A673 (cell line): Measurements from ENCODE around the gene PTPRR. TPM values are rescaled to one million over a fixed set of nuclear protein-coding genes. Genes with fewer than 3 reads are reported as not detected.

ENCODE experiments used
- BruUV-seq: library from RNA; stranded (reverse); fragments of 400-500 nt; replicated peaks from 2 replicates; lab custom pipeline; 2021; lab: Mats Ljungman, UMichigan
- CTCF ChIA-PET: fragments of 300-600 bp; sonication (Branson Sonifier 250); formaldehyde crosslinking; loops from one replicate; lab custom pipeline; 2022; ENCODE audit warnings: antibody characterized with exemption; lab: Charles Lee
- POLR2A ChIA-PET: fragments of 300-600 bp; sonication (Branson Sonifier 250); formaldehyde crosslinking; loops from one replicate; lab custom pipeline; 2022; ENCODE audit warnings: antibody characterized with exemption; ENCODE audit not compliant: low non-redundant PET; lab: Charles Lee
- DNase-seq: peaks from one replicate; pipeline ENCODE4 v3.0.0-alpha.2; 2015; ENCODE audit warnings: low spot score
- H3K27ac ChIP-seq: fragments of 200-600 bp; sonication (generic); 2 replicates; pipeline ENCODE4 v1.5.1; 2016; ENCODE audit warnings: mixed run types, low read depth, mild to moderate bottlenecking, mixed read lengths, antibody characterized with exemption, low read length; ENCODE audit not compliant: poor library complexity, severe bottlenecking
- H3K27me3 ChIP-seq: fragments of 200-600 bp; sonication (generic); replicated peaks from 2 replicates; pipeline ENCODE4 v1.6.1; 2017; ENCODE audit warnings: mixed run types, low read depth, mild to moderate bottlenecking, mixed read lengths, antibody characterized with exemption, low read length; ENCODE audit not compliant: insufficient read depth, poor library complexity
- H3K36me3 ChIP-seq: fragments of 200-600 bp; sonication (generic); 2 replicates; pipeline ENCODE4 v1.6.1; 2016; ENCODE audit warnings: mixed run types, mild to moderate bottlenecking, mixed read lengths, antibody characterized with exemption, low read length; ENCODE audit not compliant: insufficient read depth, poor library complexity, severe bottlenecking
- H3K4me1 ChIP-seq: fragments of 200-600 bp; sonication (generic); 2 replicates; pipeline ENCODE4 v1.6.1; 2017; ENCODE audit warnings: mixed run types, mild to moderate bottlenecking, mixed read lengths, antibody characterized with exemption, low read length; ENCODE audit not compliant: insufficient read depth, poor library complexity, severe bottlenecking
- H3K4me3 ChIP-seq: fragments of 200-600 bp; sonication (generic); 2 replicates; pipeline ENCODE4 v1.5.1; 2016; ENCODE audit warnings: low read depth, mixed run types, mild to moderate bottlenecking, mixed read lengths, low read length; ENCODE audit not compliant: poor library complexity, severe bottlenecking
- H3K9me3 ChIP-seq: fragments of 200-600 bp; sonication (generic); 2 replicates; pipeline ENCODE4 v1.6.1; 2016; ENCODE audit warnings: mixed run types, low read depth, mild to moderate bottlenecking, mixed read lengths, antibody characterized with exemption, low read length; ENCODE audit not compliant: poor library complexity, severe bottlenecking
- EZH2 ChIP-seq: fragments of 200-600 bp; sonication (generic); IDR thresholded peaks from 2 replicates; pipeline ENCODE4 v1.6.1; 2017; ENCODE audit warnings: borderline replicate concordance, low read depth, mild to moderate bottlenecking, mixed read lengths, antibody characterized with exemption, low read length; ENCODE audit not compliant: poor library complexity, severe bottlenecking
- intact Hi-C: fragments of 100-400 bp; cut with micrococcal nuclease; formaldehyde crosslinking; loops from one replicate; pipeline ENCODE4 v1.10.0; 2022; ENCODE audit not compliant: unreplicated experiment
- total RNA-seq: library from RNA; stranded (reverse); gene quantifications from 2 replicates; pipeline ENCODE4 v1.2.3, GENCODE V29; 2021
- TF ChIP-seq, protein P1 (sequence below): fragments of 300-800, 200-600 bp; sonication (generic); conservative IDR thresholded peaks from 2 replicates; pipeline ENCODE4 v1.5.1; 2017; ENCODE audit warnings: low read depth, mild to moderate bottlenecking, antibody characterized with exemption, low read length, moderate library complexity, mixed read lengths

The PTPRR gene
- total RNA-seq, 1 experiment from 2014 or later = not detected

DNA sequence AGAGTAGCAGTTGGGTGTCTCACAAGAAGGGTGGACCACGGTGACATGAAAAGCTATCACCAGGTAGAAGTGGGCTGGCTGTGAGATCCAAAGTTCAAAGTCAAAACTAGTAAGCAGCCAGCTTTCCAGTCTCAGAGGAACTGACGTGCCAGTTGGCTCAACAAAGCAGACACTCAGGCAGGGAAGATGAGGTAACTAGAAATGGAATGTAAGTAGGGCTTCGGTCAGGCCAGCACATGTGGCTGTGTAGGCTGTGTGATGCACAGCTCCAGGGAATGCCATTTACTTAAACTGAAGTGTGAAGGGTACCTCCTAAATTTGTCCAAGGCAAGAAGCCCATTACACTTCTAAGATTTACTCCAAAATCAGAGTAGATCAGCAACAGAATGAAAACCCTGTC is 43.6 kb downstream of the PTPRR start:
- ChIA-PET CTCF (no interaction called here), POLR2A (no interaction called here)
- H3K27me3 ChIP-seq = no peaks in the 10 kb centered on the region
- no peak for DNase-seq
- intact Hi-C loops = no loop called here
- H3K4me3 ChIP-seq = no peak overlapping the region
- no peaks in the 10 kb centered on the region for H3K4me1 ChIP-seq
- no peak for TF ChIP-seq EZH2
- TF ChIP-seq, protein P1, sequence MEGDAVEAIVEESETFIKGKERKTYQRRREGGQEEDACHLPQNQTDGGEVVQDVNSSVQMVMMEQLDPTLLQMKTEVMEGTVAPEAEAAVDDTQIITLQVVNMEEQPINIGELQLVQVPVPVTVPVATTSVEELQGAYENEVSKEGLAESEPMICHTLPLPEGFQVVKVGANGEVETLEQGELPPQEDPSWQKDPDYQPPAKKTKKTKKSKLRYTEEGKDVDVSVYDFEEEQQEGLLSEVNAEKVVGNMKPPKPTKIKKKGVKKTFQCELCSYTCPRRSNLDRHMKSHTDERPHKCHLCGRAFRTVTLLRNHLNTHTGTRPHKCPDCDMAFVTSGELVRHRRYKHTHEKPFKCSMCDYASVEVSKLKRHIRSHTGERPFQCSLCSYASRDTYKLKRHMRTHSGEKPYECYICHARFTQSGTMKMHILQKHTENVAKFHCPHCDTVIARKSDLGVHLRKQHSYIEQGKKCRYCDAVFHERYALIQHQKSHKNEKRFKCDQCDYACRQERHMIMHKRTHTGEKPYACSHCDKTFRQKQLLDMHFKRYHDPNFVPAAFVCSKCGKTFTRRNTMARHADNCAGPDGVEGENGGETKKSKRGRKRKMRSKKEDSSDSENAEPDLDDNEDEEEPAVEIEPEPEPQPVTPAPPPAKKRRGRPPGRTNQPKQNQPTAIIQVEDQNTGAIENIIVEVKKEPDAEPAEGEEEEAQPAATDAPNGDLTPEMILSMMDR = no peak
- no TSS peak for BruUV-seq
- no peak overlapping the region for H3K27ac ChIP-seq
- no peaks in the 10 kb centered on the region for H3K36me3 ChIP-seq
- H3K9me3 ChIP-seq = no peaks in the 10 kb centered on the region

DNA sequence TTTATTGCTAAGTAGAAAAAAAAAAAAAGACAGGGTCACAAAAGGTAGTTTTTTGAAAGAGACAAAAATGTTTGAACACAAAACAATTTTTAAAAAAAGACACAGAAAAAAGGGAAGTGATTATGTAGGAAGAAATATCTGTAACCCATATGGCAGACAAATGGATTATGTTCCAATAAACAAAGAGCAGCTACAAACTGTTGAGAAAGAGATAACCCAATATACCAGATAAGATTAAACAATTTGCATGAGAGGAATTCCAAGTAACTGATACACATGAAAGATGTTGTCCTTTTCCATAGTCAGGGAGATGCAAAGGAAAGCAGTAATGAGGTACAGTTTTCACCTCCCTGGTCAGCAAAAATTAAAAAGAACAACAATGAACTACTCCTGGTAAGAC is 44.9 kb downstream of the PTPRR start:
- no peak overlapping the region for H3K4me3 ChIP-seq
- ChIA-PET POLR2A (no interaction called here), CTCF (no interaction called here)
- H3K4me1 ChIP-seq = no peaks in the 10 kb centered on the region
- no peak for DNase-seq
- no peaks in the 10 kb centered on the region for H3K36me3 ChIP-seq
- TF ChIP-seq EZH2 = no peak
- TF ChIP-seq, protein P1 = no peak
- intact Hi-C loops = no loop called here
- BruUV-seq = no TSS peak
- no peak overlapping the region for H3K27ac ChIP-seq
- H3K27me3 ChIP-seq = no peaks in the 10 kb centered on the region
- H3K9me3 ChIP-seq = no peaks in the 10 kb centered on the region

DNA sequence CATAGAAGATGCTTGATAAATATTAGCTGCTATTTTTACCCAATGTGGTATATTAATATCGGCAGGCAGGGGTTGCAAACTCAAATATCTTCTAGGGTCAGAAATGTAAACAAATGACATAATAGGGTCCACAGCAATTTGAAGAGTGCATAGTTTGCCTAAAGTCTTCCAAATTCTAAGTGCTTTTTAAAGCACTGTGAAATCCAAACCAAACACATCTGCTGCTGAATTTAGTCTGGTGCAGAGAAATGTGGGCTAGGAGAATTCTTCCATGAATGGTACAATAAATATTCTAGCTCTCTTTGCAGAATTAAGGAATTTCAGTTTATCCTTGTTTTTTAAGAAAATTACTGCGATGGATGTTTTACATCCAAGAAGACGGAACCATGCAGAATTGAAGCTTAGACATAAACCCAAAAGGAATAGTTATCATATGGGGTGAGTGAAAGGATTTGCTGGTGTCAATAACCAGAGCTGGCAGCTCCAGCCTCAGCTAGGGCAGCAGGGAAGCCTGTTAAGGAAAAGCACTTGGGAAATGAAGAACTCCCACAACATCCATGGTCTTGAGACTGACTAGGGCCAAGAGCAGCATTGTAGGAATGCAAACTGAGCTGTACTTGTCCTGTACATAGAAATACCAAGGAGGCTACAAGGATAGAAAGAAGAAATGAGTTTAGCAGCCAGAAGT is 65.5 kb downstream of the PTPRR start:
- DNase-seq = no peak
- no peak overlapping the region for H3K4me3 ChIP-seq
- H3K9me3 ChIP-seq = no peaks in the 10 kb centered on the region
- POLR2A ChIA-PET = no interaction called here
- peaks cover 23% of the 10 kb centered on the region for H3K4me1 ChIP-seq
- no peaks in the 10 kb centered on the region for H3K36me3 ChIP-seq
- no peak overlapping the region for H3K27ac ChIP-seq
- CTCF ChIA-PET = interaction anchor here (0.6 kb wide), 1 partner anchor 242 kb away, joined by 3 read pairs; no protein-coding TSS in a partner anchor
- intact Hi-C loops = no loop called here
- TF ChIP-seq, protein P1 = no peak
- no peak for TF ChIP-seq EZH2
- H3K27me3 ChIP-seq = no peaks in the 10 kb centered on the region
- BruUV-seq = no TSS peak
